Lung (tissue), 12 donors: ENCODE results near the gene ZNF281. TPM values are rescaled to one million over a fixed set of nuclear protein-coding genes. Genes with fewer than 3 reads are reported as not detected.
A peak's percentile ranks its signal among the peaks of the same experiment; 100 is the strongest.

Experiments used
- ATAC-seq: fragments of 200-7000 bp; cut with Tn5 transposase; one replicate; pipeline ENCODE4 v1.9.1; 2020; ENCODE audit warnings: moderate number of reproducible peaks; ENCODE audit not compliant: insufficient read depth, low FRiP score
- DNase-seq, 3 donors: peaks; one replicate each; pipeline ENCODE4 v3.0.0-alpha.2; 2013 to 2017
- H3K27ac ChIP-seq, 2 donors: one replicate each; pipeline ENCODE4 v1.5.1; 2013; ENCODE audit warnings: mild to moderate bottlenecking in 2 of 2, moderate library complexity in 2 of 2, control low read depth in 1 of 2, inconsistent platforms in 1 of 2, low read depth in 1 of 2, low read length in 1 of 2
- H3K27me3 ChIP-seq, 3 donors: one replicate each; pipeline ENCODE4 v1.5.1; 2013; ENCODE audit warnings: low read length in 2 of 3; ENCODE audit not compliant: control insufficient read depth in 3 of 3, insufficient read depth in 3 of 3
- H3K36me3 ChIP-seq, 4 donors: one replicate each; pipeline ENCODE4 v1.5.1; 2013; ENCODE audit warnings: low read length in 4 of 4, mild to moderate bottlenecking in 1 of 4, moderate library complexity in 1 of 4; ENCODE audit not compliant: control insufficient read depth in 4 of 4, insufficient read depth in 4 of 4
- H3K4me1 ChIP-seq, 5 donors: one replicate each; pipeline ENCODE4 v1.5.1; 2013; ENCODE audit warnings: low read length in 5 of 5, mild to moderate bottlenecking in 2 of 5, moderate library complexity in 1 of 5; ENCODE audit not compliant: control insufficient read depth in 5 of 5, insufficient read depth in 5 of 5
- H3K4me3 ChIP-seq: one replicate; pipeline ENCODE4 v1.5.1; 2013; ENCODE audit warnings: mild to moderate bottlenecking, control low read depth, moderate library complexity
- H3K9ac ChIP-seq, 2 donors: one replicate each; pipeline ENCODE4 v1.5.1; 2013; ENCODE audit warnings: low read length in 2 of 2, control low read depth in 1 of 2; ENCODE audit not compliant: insufficient read depth in 1 of 2
- H3K9me3 ChIP-seq, 4 donors: one replicate each; pipeline ENCODE4 v1.5.1; 2013; ENCODE audit warnings: low read length in 3 of 4, mild to moderate bottlenecking in 1 of 4, moderate library complexity in 1 of 4; ENCODE audit not compliant: control insufficient read depth in 4 of 4, insufficient read depth in 3 of 4
- WGBS, 2 donors: extraction: QIAGEN DNeasy Blood & Tissue Kit; methylation state at CpG; one replicate each; pipeline ENCODE4 v1.1.7; 2013; 5-methylcytosine and 5-hydroxymethylcytosine counted together
- polyA plus RNA-seq, 2 donors: library from polyadenylated mRNA; stranded (reverse); fragments of 200-250 nt; gene quantifications; one replicate each; pipeline ENCODE4 v1.2.1, GENCODE V29; 2013
- total RNA-seq, 2 donors: library from RNA; depleted of rRNA in 1 of 2; stranded (reverse); fragments of >200 nt in 1 of 2; gene quantifications; one replicate each; pipeline ENCODE4 v1.2.1, GENCODE V29; 2014 to 2021
- TF ChIP-seq, protein P1 (sequence below): IDR thresholded peaks from 2 replicates; pipeline ENCODE4 v1.5.1; 2012; ENCODE audit warnings: mild to moderate bottlenecking; ENCODE audit errors: control extremely low read depth, extremely low read depth
- donor health status: control.
- donor health status: control.
- donor health status: Bipolar disorder and iron deficiency.
- donor health status: healthy.
- donor health status: DM: yes; HTN: yes; CAD: no.

Gene ZNF281
- total and polyA plus RNA-seq, 4 donors: 5.4 to 24.8 (median 10.9) TPM

DNA sequence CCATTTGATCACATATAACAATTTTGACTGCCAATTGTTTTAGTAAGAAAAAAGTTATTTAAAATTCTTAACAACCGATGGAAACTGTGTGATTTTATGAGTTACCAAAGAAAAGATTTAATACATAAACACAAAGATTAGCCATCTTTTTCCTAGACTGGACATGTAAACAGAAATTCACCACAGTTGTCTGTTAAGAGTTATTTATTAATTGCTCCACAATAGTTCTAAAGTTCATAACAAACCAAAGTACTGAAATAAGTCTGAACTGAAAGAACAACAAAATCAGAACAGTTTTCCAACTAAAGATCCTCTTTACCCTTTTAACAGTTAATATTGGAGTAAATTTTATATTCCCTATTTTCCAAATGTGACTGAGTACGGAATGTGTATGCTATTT, 8.6 kb downstream of the ZNF281 start:
- TF ChIP-seq, protein P1, sequence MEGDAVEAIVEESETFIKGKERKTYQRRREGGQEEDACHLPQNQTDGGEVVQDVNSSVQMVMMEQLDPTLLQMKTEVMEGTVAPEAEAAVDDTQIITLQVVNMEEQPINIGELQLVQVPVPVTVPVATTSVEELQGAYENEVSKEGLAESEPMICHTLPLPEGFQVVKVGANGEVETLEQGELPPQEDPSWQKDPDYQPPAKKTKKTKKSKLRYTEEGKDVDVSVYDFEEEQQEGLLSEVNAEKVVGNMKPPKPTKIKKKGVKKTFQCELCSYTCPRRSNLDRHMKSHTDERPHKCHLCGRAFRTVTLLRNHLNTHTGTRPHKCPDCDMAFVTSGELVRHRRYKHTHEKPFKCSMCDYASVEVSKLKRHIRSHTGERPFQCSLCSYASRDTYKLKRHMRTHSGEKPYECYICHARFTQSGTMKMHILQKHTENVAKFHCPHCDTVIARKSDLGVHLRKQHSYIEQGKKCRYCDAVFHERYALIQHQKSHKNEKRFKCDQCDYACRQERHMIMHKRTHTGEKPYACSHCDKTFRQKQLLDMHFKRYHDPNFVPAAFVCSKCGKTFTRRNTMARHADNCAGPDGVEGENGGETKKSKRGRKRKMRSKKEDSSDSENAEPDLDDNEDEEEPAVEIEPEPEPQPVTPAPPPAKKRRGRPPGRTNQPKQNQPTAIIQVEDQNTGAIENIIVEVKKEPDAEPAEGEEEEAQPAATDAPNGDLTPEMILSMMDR: no peak
- no peaks in the 10 kb centered on the region for H3K27me3 ChIP-seq
- no peak for ATAC-seq
- H3K4me1 ChIP-seq: peaks cover 0 to 8% (median 0%) of the 10 kb centered on the region in 5 donors
- H3K9ac ChIP-seq: no peak overlapping the region
- DNase-seq: no peak
- H3K36me3 ChIP-seq: peaks cover 0 to 3% (median 1%) of the 10 kb centered on the region in 4 donors
- no peaks in the 10 kb centered on the region for H3K9me3 ChIP-seq
- no peak overlapping the region for H3K27ac ChIP-seq
- WGBS, 2 donors: 85 to 89% methylated on average over 2 of the region's 2 CpGs
- no peak overlapping the region for H3K4me3 ChIP-seq

DNA sequence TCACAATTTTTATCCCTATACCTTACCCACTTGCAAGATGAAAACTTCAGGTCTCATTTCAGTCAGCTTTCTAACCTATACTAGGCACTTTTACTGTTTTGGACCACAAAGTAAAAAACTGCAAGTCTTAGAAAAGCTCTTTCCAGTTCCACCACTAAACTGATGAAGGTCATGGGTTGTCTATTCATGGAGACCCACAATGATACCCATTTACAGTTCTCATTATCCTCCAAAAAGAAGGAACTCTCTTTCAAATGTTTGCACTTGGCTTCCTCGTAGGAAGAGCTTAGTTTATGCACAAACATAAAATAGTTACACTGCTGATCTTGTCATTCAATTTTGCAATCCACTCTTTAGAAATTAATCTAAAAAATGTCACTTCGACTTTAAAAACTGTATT, 9.3 kb downstream of the ZNF281 start:
- 35 to 72% methylated on average over 2 of the region's 2 CpGs for WGBS, 2 donors
- Histone ChIP-seq H3K4me1 (peaks cover 0 to 5% (median 0%) of the 10 kb centered on the region in 5 donors), H3K9ac (no peak overlapping the region), H3K36me3 (peaks cover 0 to 2% (median 0%) of the 10 kb centered on the region in 4 donors), H3K27ac (no peak overlapping the region), H3K9me3 (no peaks in the 10 kb centered on the region), H3K4me3 (no peak overlapping the region), H3K27me3 (no peaks in the 10 kb centered on the region)
- TF ChIP-seq, protein P1: no peak
- ATAC-seq (no peak), DNase-seq (no peak)

DNA sequence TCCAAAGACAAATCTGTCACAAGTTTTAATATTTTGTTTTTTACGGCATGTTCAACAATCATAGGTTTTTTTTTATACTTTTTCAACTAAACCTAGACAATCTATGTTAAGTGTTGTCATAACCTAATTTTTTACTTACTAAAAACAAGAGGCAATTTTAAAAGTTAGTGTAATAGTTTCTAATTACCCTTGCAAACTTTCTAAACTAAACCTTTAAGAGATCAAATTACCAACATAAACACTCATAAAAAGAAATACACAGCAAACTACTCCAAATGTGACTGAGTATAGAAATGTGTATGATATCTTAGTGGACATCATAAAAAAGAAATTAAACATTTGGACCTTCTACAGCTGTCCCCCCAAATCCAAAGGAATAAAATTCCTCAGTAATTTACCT, 10.0 kb downstream of the ZNF281 start:
- no peak overlapping the region for H3K4me3 ChIP-seq
- ATAC-seq (no peak), DNase-seq (no peak)
- no peaks in the 10 kb centered on the region for H3K27me3 ChIP-seq
- peak overlapping the region in 1 of 2 donors; percentile 27 for H3K9ac ChIP-seq
- H3K4me1 ChIP-seq: peaks cover 0 to 3% (median 0%) of the 10 kb centered on the region in 5 donors
- peaks cover 0 to 2% (median 0%) of the 10 kb centered on the region in 4 donors for H3K36me3 ChIP-seq
- no peaks in the 10 kb centered on the region for H3K9me3 ChIP-seq
- TF ChIP-seq, protein P1: no peak
- 98% methylated on average over 1 of the region's 1 CpG for WGBS, 2 donors
- no peak overlapping the region for H3K27ac ChIP-seq

DNA sequence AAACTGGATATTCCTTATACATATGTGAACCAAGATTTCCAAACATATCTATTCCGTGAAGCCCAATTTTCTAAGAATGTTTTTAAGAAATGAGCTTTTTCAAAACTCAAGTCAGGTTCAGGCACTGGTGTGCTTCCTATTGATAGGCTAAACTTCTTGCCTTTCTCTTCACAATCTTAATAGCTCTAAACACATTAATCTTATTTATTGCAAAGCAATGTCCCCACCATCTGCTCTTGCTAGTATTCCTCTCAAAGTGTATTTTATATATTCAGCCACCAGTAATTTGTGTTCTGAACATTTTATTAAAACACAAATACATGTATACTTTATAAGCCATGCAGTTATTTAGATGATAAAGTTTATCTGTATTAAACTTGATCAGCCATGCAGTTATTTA, 11.5 kb downstream of the ZNF281 start:
- ATAC-seq (no peak), DNase-seq (no peak)
- TF ChIP-seq, protein P1: no peak
- Histone ChIP-seq H3K27ac (no peak overlapping the region), H3K9ac (no peak overlapping the region), H3K4me1 (peaks cover 0 to 3% (median 0%) of the 10 kb centered on the region in 5 donors), H3K27me3 (no peaks in the 10 kb centered on the region), H3K4me3 (no peak overlapping the region), H3K9me3 (no peaks in the 10 kb centered on the region), H3K36me3 (no peaks in the 10 kb centered on the region)
- 90 to 94% methylated on average over 1 of the region's 1 CpG for WGBS, 2 donors
